NCI-H2107 treated with DMSO at 0.1 percent for 48 hours (cell line): ENCODE measurements around the gene C19orf33.

Experiments used
- DNase-seq: peaks from one replicate; lab custom pipeline; 2025; ENCODE audit not compliant: unreplicated experiment; lab: John Stamatoyannopoulos, UW

The C19orf33 gene

GRCh38 chr19:38308006-38308766 is 4.1 kb downstream of the C19orf33 start:
- DNase-seq, result no peak

- no peak for DNase-seq
Observed at GRCh38 chr19:38308926-38309614, 5.0 kb downstream of the C19orf33 start.

GRCh38 chr19:38309615-38310278 is 5.7 kb downstream of the C19orf33 start:
- no peak for DNase-seq

- DNase-seq, result no peak
Observed at GRCh38 chr19:38310279-38310670, 6.2 kb downstream of the C19orf33 start.

- no peak for DNase-seq
Observed at GRCh38 chr19:38310986-38311385, 6.9 kb downstream of the C19orf33 start.

GRCh38 chr19:38315657-38316476 is 11.8 kb downstream of the C19orf33 start, which contains the start of gene YIF1B:
TSS of gene YIF1B (minus strand) at chr19:38315947. CDS start at chr19:38315917, 30 bp downstream.
- peak; percentile 93 for DNase-seq

GRCh38 chr19:38316477-38317067 is 12.5 kb downstream of the C19orf33 start:
- no peak for DNase-seq

GRCh38 chr19:38317104-38317612 is 13.1 kb downstream of the C19orf33 start:
- no peak for DNase-seq

GRCh38 chr19:38318660-38319059 is 14.6 kb downstream of the C19orf33 start:
- no peak for DNase-seq

GRCh38 chr19:38319421-38320258 is 15.6 kb downstream of the C19orf33 start, which contains the start of gene KCNK6:
TSS of gene KCNK6 (plus strand) at chr19:38319845. CDS start at chr19:38319951, 106 bp downstream.
- DNase-seq, result no peak

GRCh38 chr19:38320969-38321339 is 16.9 kb downstream of the C19orf33 start:
- no peak for DNase-seq

GRCh38 chr19:38321646-38322196 is 17.7 kb downstream of the C19orf33 start:
- no peak for DNase-seq

GRCh38 chr19:38323291-38323690 is 19.2 kb downstream of the C19orf33 start:
- no peak for DNase-seq

- DNase-seq, result no peak
Observed at GRCh38 chr19:38324431-38324830, 20.4 kb downstream of the C19orf33 start.

- no peak for DNase-seq
Observed at GRCh38 chr19:38326591-38326990, 22.5 kb downstream of the C19orf33 start.

- DNase-seq, result no peak
Observed at GRCh38 chr19:38329651-38330050, 25.6 kb downstream of the C19orf33 start.

GRCh38 chr19:38331728-38332127 is 27.7 kb downstream of the C19orf33 start:
- no peak for DNase-seq

GRCh38 chr19:38333245-38333644 is 29.2 kb downstream of the C19orf33 start:
- no peak for DNase-seq
